Measurements from ENCODE around the gene ZFC3H1.
A peak's percentile ranks its signal among the peaks of the same experiment; 100 is the strongest.
"Not testable (repeated sequence)": the region's sequence is repeated elsewhere in the genome, so short reads cannot be mapped to it uniquely, and the experiment has no call there.

ZFC3H1 gene

GRCh38 chr12:71663561-71664410, at the start of gene ZFC3H1, which contains the start of gene THAP2:
ZFC3H1 (minus strand) TSS chr12:71663848; CDS start chr12:71663610, 238 bp downstream.
THAP2 (plus strand) TSS chr12:71664301; CDS start chr12:71664510, 209 bp downstream.
- peak within 1 kb of the TSS; percentile 89 to 99 for H3K4me3 ChIP-seq (ENCODE audit: low read depth in 1 of 2, low read length in 2 of 2)
- H3K27me3 ChIP-seq (ENCODE audit: low read depth, low read length) = no peaks in the 10 kb centered on the region
- no peaks in the 10 kb centered on the region for H3K9me3 ChIP-seq (ENCODE audit: control insufficient read depth in 1 of 2, low read length in 2 of 2)
- H3K4me1 ChIP-seq (ENCODE audit: control insufficient read depth in 1 of 2, insufficient read depth in 2 of 2, low read length in 2 of 2) = peaks cover 7 to 20% of the 10 kb centered on the region in 2 donors
- peaks cover 14 to 20% of the 10 kb centered on the region in 2 donors for H3K36me3 ChIP-seq (ENCODE audit: control insufficient read depth in 1 of 2, insufficient read depth in 2 of 2, low read length in 2 of 2)
- peak within 1 kb of the TSS; percentile 96 for H3K27ac ChIP-seq (ENCODE audit: low read length)

GRCh38 chr12:71710276-71711125, 46.9 kb upstream of the ZFC3H1 start:
- no peaks in the 10 kb centered on the region for H3K4me1 ChIP-seq (ENCODE audit: control insufficient read depth in 1 of 2, insufficient read depth in 2 of 2, low read length in 2 of 2)
- H3K27me3 ChIP-seq (ENCODE audit: low read depth, low read length) = no peaks in the 10 kb centered on the region
- no peak overlapping the region for H3K27ac ChIP-seq (ENCODE audit: low read length)
- H3K36me3 ChIP-seq (ENCODE audit: control insufficient read depth in 1 of 2, insufficient read depth in 2 of 2, low read length in 2 of 2) = peaks cover 0 to 7% of the 10 kb centered on the region in 2 donors
- H3K4me3 ChIP-seq (ENCODE audit: low read depth in 1 of 2, low read length in 2 of 2) = no peak overlapping the region
- H3K9me3 ChIP-seq (ENCODE audit: control insufficient read depth in 1 of 2, low read length in 2 of 2) = peaks cover 0 to 3% of the 10 kb centered on the region in 2 donors

GRCh38 chr12:71708658-71709057, 45.0 kb upstream of the ZFC3H1 start:
- Histone ChIP-seq H3K36me3 (ENCODE audit: control insufficient read depth in 1 of 2, insufficient read depth in 2 of 2, low read length in 2 of 2) (peaks cover 0 to 7% of the 10 kb centered on the region in 2 donors), H3K4me1 (ENCODE audit: control insufficient read depth in 1 of 2, insufficient read depth in 2 of 2, low read length in 2 of 2) (no peaks in the 10 kb centered on the region), H3K4me3 (ENCODE audit: low read depth in 1 of 2, low read length in 2 of 2) (no peak overlapping the region), H3K9me3 (ENCODE audit: control insufficient read depth in 1 of 2, low read length in 2 of 2) (peaks cover 0 to 3% of the 10 kb centered on the region in 2 donors), H3K27me3 (ENCODE audit: low read depth, low read length) (no peaks in the 10 kb centered on the region), H3K27ac (ENCODE audit: low read length) (no peak overlapping the region)

- H3K4me1 ChIP-seq (ENCODE audit: control insufficient read depth in 1 of 2, insufficient read depth in 2 of 2, low read length in 2 of 2) = no peaks in the 10 kb centered on the region
- H3K9me3 ChIP-seq (ENCODE audit: control insufficient read depth in 1 of 2, low read length in 2 of 2) = no peaks in the 10 kb centered on the region
- no peak overlapping the region for H3K27ac ChIP-seq (ENCODE audit: low read length)
- no peaks in the 10 kb centered on the region for H3K27me3 ChIP-seq (ENCODE audit: low read depth, low read length)
- no peak overlapping the region for H3K4me3 ChIP-seq (ENCODE audit: low read depth in 1 of 2, low read length in 2 of 2)
- H3K36me3 ChIP-seq (ENCODE audit: control insufficient read depth in 1 of 2, insufficient read depth in 2 of 2, low read length in 2 of 2) = peaks cover 13 to 16% of the 10 kb centered on the region in 2 donors
Observed at GRCh38 chr12:71704920-71705319, 41.3 kb upstream of the ZFC3H1 start.

GRCh38 chr12:71703206-71703605, 39.6 kb upstream of the ZFC3H1 start:
- H3K27ac ChIP-seq (ENCODE audit: low read length) = no peak overlapping the region
- no peaks in the 10 kb centered on the region for H3K27me3 ChIP-seq (ENCODE audit: low read depth, low read length)
- H3K4me1 ChIP-seq (ENCODE audit: control insufficient read depth in 1 of 2, insufficient read depth in 2 of 2, low read length in 2 of 2) = no peaks in the 10 kb centered on the region
- no peak overlapping the region for H3K4me3 ChIP-seq (ENCODE audit: low read depth in 1 of 2, low read length in 2 of 2)
- no peaks in the 10 kb centered on the region for H3K9me3 ChIP-seq (ENCODE audit: control insufficient read depth in 1 of 2, low read length in 2 of 2)
- H3K36me3 ChIP-seq (ENCODE audit: control insufficient read depth in 1 of 2, insufficient read depth in 2 of 2, low read length in 2 of 2) = peaks cover 21 to 34% of the 10 kb centered on the region in 2 donors

- no peaks in the 10 kb centered on the region for H3K27me3 ChIP-seq (ENCODE audit: low read depth, low read length)
- H3K36me3 ChIP-seq (ENCODE audit: control insufficient read depth in 1 of 2, insufficient read depth in 2 of 2, low read length in 2 of 2) = peaks cover 27 to 38% of the 10 kb centered on the region in 2 donors
- no peak overlapping the region for H3K4me3 ChIP-seq (ENCODE audit: low read depth in 1 of 2, low read length in 2 of 2)
- no peaks in the 10 kb centered on the region for H3K9me3 ChIP-seq (ENCODE audit: control insufficient read depth in 1 of 2, low read length in 2 of 2)
- no peak overlapping the region for H3K27ac ChIP-seq (ENCODE audit: low read length)
- H3K4me1 ChIP-seq (ENCODE audit: control insufficient read depth in 1 of 2, insufficient read depth in 2 of 2, low read length in 2 of 2) = no peaks in the 10 kb centered on the region
Observed at GRCh38 chr12:71702590-71702989, 38.9 kb upstream of the ZFC3H1 start.

- not testable (repeated sequence) for H3K4me3 ChIP-seq (ENCODE audit: low read depth in 1 of 2, low read length in 2 of 2); H3K27me3 ChIP-seq (ENCODE audit: low read depth, low read length); H3K27ac ChIP-seq (ENCODE audit: low read length); H3K9me3 ChIP-seq (ENCODE audit: control insufficient read depth in 1 of 2, low read length in 2 of 2); H3K4me1 ChIP-seq (ENCODE audit: control insufficient read depth in 1 of 2, insufficient read depth in 2 of 2, low read length in 2 of 2)
- H3K36me3 ChIP-seq (ENCODE audit: control insufficient read depth in 1 of 2, insufficient read depth in 2 of 2, low read length in 2 of 2) = peaks cover 30 to 38% of the 10 kb centered on the region in 2 donors
Observed at GRCh38 chr12:71702181-71702580, 38.5 kb upstream of the ZFC3H1 start.

- H3K9me3 ChIP-seq (ENCODE audit: control insufficient read depth in 1 of 2, low read length in 2 of 2) = no peaks in the 10 kb centered on the region
- no peaks in the 10 kb centered on the region for H3K27me3 ChIP-seq (ENCODE audit: low read depth, low read length)
- no peak overlapping the region for H3K4me3 ChIP-seq (ENCODE audit: low read depth in 1 of 2, low read length in 2 of 2)
- H3K27ac ChIP-seq (ENCODE audit: low read length) = no peak overlapping the region
- H3K4me1 ChIP-seq (ENCODE audit: control insufficient read depth in 1 of 2, insufficient read depth in 2 of 2, low read length in 2 of 2) = peaks cover 3 to 5% of the 10 kb centered on the region in 2 donors
- H3K36me3 ChIP-seq (ENCODE audit: control insufficient read depth in 1 of 2, insufficient read depth in 2 of 2, low read length in 2 of 2) = peaks cover 26 to 41% of the 10 kb centered on the region in 2 donors
Observed at GRCh38 chr12:71695782-71696181, 32.1 kb upstream of the ZFC3H1 start.

GRCh38 chr12:71694099-71694820, 30.6 kb upstream of the ZFC3H1 start:
- H3K36me3 ChIP-seq (ENCODE audit: control insufficient read depth in 1 of 2, insufficient read depth in 2 of 2, low read length in 2 of 2) = peaks cover 16 to 27% of the 10 kb centered on the region in 2 donors
- H3K4me3 ChIP-seq (ENCODE audit: low read depth in 1 of 2, low read length in 2 of 2) = no peak overlapping the region
- no peaks in the 10 kb centered on the region for H3K27me3 ChIP-seq (ENCODE audit: low read depth, low read length)
- peak overlapping the region; percentile 57 for H3K27ac ChIP-seq (ENCODE audit: low read length)
- H3K9me3 ChIP-seq (ENCODE audit: control insufficient read depth in 1 of 2, low read length in 2 of 2) = no peaks in the 10 kb centered on the region
- peaks cover 3 to 5% of the 10 kb centered on the region in 2 donors for H3K4me1 ChIP-seq (ENCODE audit: control insufficient read depth in 1 of 2, insufficient read depth in 2 of 2, low read length in 2 of 2)

GRCh38 chr12:71693651-71694050, 30.0 kb upstream of the ZFC3H1 start:
- not testable (repeated sequence) for H3K4me3 ChIP-seq (ENCODE audit: low read depth in 1 of 2, low read length in 2 of 2); H3K4me1 ChIP-seq (ENCODE audit: control insufficient read depth in 1 of 2, insufficient read depth in 2 of 2, low read length in 2 of 2); H3K27me3 ChIP-seq (ENCODE audit: low read depth, low read length); H3K9me3 ChIP-seq (ENCODE audit: control insufficient read depth in 1 of 2, low read length in 2 of 2)
- Histone ChIP-seq H3K36me3 (ENCODE audit: control insufficient read depth in 1 of 2, insufficient read depth in 2 of 2, low read length in 2 of 2) (peaks cover 12 to 21% of the 10 kb centered on the region in 2 donors), H3K27ac (ENCODE audit: low read length) (peak overlapping the region; percentile 57)
